HepG2 (cell line): Measurements from ENCODE around the gene CHMP4B. TPM values are rescaled to one million over a fixed set of nuclear protein-coding genes. Genes with fewer than 3 reads are reported as not detected.

ENCODE experiments used
- AGO2 ChIP-seq: fragments of 200-400 bp; formaldehyde crosslinking; optimal IDR thresholded peaks from 2 replicates; pipeline ENCODE3; 2017; ENCODE audit warnings: mild to moderate bottlenecking, low read depth, low read length, moderate library complexity
- CHCHD3 ChIP-seq: sonication (generic); formaldehyde crosslinking; IDR thresholded peaks from 2 replicates; pipeline ENCODE4 v1.8.0; 2022; ENCODE audit warnings: mild to moderate bottlenecking, missing genetic modification reagents, moderate library complexity
- E2F2 ChIP-seq: sonication (generic); formaldehyde crosslinking; IDR thresholded peaks from 2 replicates; pipeline ENCODE4 v1.4.0; 2020; ENCODE audit warnings: missing genetic modification reagents, borderline replicate concordance
- FOXM1 ChIP-seq: sonication (generic); formaldehyde crosslinking; IDR thresholded peaks from 2 replicates; pipeline ENCODE4 v1.5.0; 2020; ENCODE audit warnings: missing genetic modification reagents
- NFATC3 ChIP-seq: sonication (generic); formaldehyde crosslinking; IDR thresholded peaks from 2 replicates; pipeline ENCODE4 v1.5.1; 2020; ENCODE audit warnings: mild to moderate bottlenecking, missing genetic modification reagents
- PAF1 ChIP-seq: IDR thresholded peaks from 2 replicates; pipeline ENCODE4 v1.6.1; 2016; ENCODE audit warnings: missing genetic modification reagents, missing compliant biosample characterization
- SMC3 ChIP-seq: IDR thresholded peaks from 2 replicates; pipeline ENCODE4 v1.6.1; 2011; ENCODE audit warnings: low read length, improper control_type of control experiment
- TAF1 ChIP-seq: sonication (generic); formaldehyde crosslinking; IDR thresholded peaks from 2 replicates; pipeline ENCODE4 v1.4.0; 2020; ENCODE audit warnings: missing genetic modification reagents
- U2AF1 ChIP-seq: fragments of 200-400 bp; formaldehyde crosslinking; optimal IDR thresholded peaks from 2 replicates; pipeline ENCODE3; 2017; ENCODE audit warnings: mild to moderate bottlenecking, low read depth, low read length
- ZFP82 ChIP-seq: sonication (generic); formaldehyde crosslinking; IDR thresholded peaks from 2 replicates; pipeline ENCODE4 v1.5.1; 2020; ENCODE audit warnings: mild to moderate bottlenecking, missing genetic modification reagents, borderline replicate concordance
- ZMYM4 ChIP-seq: sonication (generic); formaldehyde crosslinking; IDR thresholded peaks from 2 replicates; pipeline ENCODE4 v1.8.1; 2023; ENCODE audit warnings: mild to moderate bottlenecking, missing genetic modification reagents
- ZNF232 ChIP-seq: sonication (generic); formaldehyde crosslinking; IDR thresholded peaks from 2 replicates; pipeline ENCODE4 v1.4.0; 2020; ENCODE audit warnings: missing genetic modification reagents, borderline replicate concordance
- ZNF333 ChIP-seq: sonication (generic); formaldehyde crosslinking; IDR thresholded peaks from 2 replicates; pipeline ENCODE4 v1.4.0; 2020; ENCODE audit warnings: mild to moderate bottlenecking, missing genetic modification reagents, borderline replicate concordance
- ZNF446 ChIP-seq: sonication (generic); formaldehyde crosslinking; IDR thresholded peaks from 2 replicates; pipeline ENCODE4 v1.5.0; 2020; ENCODE audit warnings: mild to moderate bottlenecking, missing genetic modification reagents
- ZNF503 ChIP-seq: sonication (generic); formaldehyde crosslinking; IDR thresholded peaks from 2 replicates; pipeline ENCODE4 v1.4.0; 2020; ENCODE audit warnings: missing genetic modification reagents
- ZNF672 ChIP-seq: sonication (generic); formaldehyde crosslinking; IDR thresholded peaks from 2 replicates; pipeline ENCODE4 v1.8.1; 2022; ENCODE audit warnings: missing genetic modification reagents
- ZNF747 ChIP-seq: sonication (generic); formaldehyde crosslinking; IDR thresholded peaks from 2 replicates; pipeline ENCODE4 v1.8.1; 2023; ENCODE audit warnings: missing genetic modification reagents, mild to moderate bottlenecking, borderline replicate concordance
- ZNF766 ChIP-seq: sonication (generic); formaldehyde crosslinking; IDR thresholded peaks from 2 replicates; pipeline ENCODE4 v1.5.0; 2020; ENCODE audit warnings: missing genetic modification reagents, borderline replicate concordance
- ZSCAN30 ChIP-seq: sonication (generic); formaldehyde crosslinking; IDR thresholded peaks from 2 replicates; pipeline ENCODE4 v1.5.0; 2020; ENCODE audit warnings: mild to moderate bottlenecking, missing genetic modification reagents
- polyA plus RNA-seq, 8 experiments: library from polyadenylated mRNA; depleted of rRNA in 3 of 8; stranded (reverse) in 7 of 8; unstranded in 1 of 8; fragments of >200 nt; fragmentation: Illumina TruSeq in 4 of 8; extraction: Trizol in 4 of 8; gene quantifications; 2 replicates each; pipeline versions ENCODE4 v1.2.1 to v1.2.3, GENCODE V29; 2011 to 2016; ENCODE audit warnings: low read depth in 4 of 8, missing spikeins in 1 of 8, mixed read lengths in 1 of 8; ENCODE audit not compliant: insufficient read depth in 1 of 8
- total RNA-seq, 5 experiments: library from RNA; depleted of rRNA; stranded (reverse); fragments of >200 nt; fragmentation: Illumina TruSeq; extraction: Trizol; gene quantifications; 2 replicates each; pipeline ENCODE4 v1.2.3, GENCODE V29; 2016; ENCODE audit warnings: low read depth in 1 of 5
- TF ChIP-seq, protein P1 (sequence below): IDR thresholded peaks from 2 replicates; pipeline ENCODE4 v1.6.1; 2012; ENCODE audit warnings: low read length, improper control_type of control experiment
- TF ChIP-seq, protein P2 (sequence below): IDR thresholded peaks from 2 replicates; pipeline ENCODE4 v1.6.1; 2016; ENCODE audit warnings: missing biosample characterization, missing genetic modification reagents, low read depth

CHMP4B gene
- total and polyA plus RNA-seq, 2 of the 13 experiments (the other 11 are each of a cell fraction or from before 2014, with no cell fraction given), result 40.1 to 45.6 TPM

GRCh38 chr20:33811776-33812151 is 616 bp downstream of the CHMP4B start (continued):
- TF ChIP-seq ZMYM4 (no peak), ZNF333 (no peak; the same call in 1 of the 2 replicates), ZNF232 (CRISPR knock-in tag) (no peak), ZNF672 (CRISPR knock-in tag) (no peak), ZNF766 (CRISPR knock-in tag) (no peak), SMC3 (no peak), ZNF503 (CRISPR knock-in tag) (no peak), PAF1 (CRISPR knock-in tag) (no peak), AGO2 (peak; percentile 24), U2AF1 (no peak), ZSCAN30 (CRISPR knock-in tag) (no peak), E2F2 (no peak), ZNF747 (CRISPR knock-in tag) (peak; percentile 60; the same call in 1 of the 2 replicates), TAF1 (no peak), FOXM1 (no peak), ZNF446 (no peak), CHCHD3 (CRISPR knock-in tag) (no peak), NFATC3 (CRISPR knock-in tag) (no peak), ZFP82 (CRISPR knock-in tag) (no peak; the same call in 1 of the 2 replicates)
- TF ChIP-seq, protein P1, sequence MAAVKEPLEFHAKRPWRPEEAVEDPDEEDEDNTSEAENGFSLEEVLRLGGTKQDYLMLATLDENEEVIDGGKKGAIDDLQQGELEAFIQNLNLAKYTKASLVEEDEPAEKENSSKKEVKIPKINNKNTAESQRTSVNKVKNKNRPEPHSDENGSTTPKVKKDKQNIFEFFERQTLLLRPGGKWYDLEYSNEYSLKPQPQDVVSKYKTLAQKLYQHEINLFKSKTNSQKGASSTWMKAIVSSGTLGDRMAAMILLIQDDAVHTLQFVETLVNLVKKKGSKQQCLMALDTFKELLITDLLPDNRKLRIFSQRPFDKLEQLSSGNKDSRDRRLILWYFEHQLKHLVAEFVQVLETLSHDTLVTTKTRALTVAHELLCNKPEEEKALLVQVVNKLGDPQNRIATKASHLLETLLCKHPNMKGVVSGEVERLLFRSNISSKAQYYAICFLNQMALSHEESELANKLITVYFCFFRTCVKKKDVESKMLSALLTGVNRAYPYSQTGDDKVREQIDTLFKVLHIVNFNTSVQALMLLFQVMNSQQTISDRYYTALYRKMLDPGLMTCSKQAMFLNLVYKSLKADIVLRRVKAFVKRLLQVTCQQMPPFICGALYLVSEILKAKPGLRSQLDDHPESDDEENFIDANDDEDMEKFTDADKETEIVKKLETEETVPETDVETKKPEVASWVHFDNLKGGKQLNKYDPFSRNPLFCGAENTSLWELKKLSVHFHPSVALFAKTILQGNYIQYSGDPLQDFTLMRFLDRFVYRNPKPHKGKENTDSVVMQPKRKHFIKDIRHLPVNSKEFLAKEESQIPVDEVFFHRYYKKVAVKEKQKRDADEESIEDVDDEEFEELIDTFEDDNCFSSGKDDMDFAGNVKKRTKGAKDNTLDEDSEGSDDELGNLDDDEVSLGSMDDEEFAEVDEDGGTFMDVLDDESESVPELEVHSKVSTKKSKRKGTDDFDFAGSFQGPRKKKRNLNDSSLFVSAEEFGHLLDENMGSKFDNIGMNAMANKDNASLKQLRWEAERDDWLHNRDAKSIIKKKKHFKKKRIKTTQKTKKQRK, result no peak
- TF ChIP-seq, protein P2, sequence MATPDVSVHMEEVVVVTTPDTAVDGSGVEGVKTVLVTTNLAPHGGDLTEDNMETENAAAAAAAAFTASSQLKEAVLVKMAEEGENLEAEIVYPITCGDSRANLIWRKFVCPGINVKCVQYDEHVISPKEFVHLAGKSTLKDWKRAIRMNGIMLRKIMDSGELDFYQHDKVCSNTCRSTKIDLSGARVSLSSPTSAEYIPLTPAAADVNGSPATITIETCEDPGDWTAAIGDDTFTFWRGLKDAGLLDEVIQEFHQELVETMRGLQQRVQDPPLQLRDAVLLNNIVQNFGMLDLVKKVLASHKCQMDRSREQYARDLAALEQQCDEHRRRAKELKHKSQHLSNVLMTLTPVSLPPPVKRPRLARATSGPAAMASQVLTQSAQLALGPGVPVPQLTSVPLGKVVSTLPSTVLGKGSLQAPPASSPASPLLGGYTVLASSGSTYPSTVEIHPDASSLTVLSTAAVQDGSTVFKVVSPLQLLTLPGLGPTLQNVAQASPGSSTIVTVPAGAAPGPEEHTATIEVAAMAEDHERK (CRISPR knock-in tag), result no peak
